Measurements from ENCODE around the gene DLG2. TPM values are rescaled to one million over a fixed set of nuclear protein-coding genes. Genes with fewer than 3 reads are reported as not detected.

The DLG2 gene
- total RNA-seq, 1 donor from 2014 or later: 2.1 TPM

DNA sequence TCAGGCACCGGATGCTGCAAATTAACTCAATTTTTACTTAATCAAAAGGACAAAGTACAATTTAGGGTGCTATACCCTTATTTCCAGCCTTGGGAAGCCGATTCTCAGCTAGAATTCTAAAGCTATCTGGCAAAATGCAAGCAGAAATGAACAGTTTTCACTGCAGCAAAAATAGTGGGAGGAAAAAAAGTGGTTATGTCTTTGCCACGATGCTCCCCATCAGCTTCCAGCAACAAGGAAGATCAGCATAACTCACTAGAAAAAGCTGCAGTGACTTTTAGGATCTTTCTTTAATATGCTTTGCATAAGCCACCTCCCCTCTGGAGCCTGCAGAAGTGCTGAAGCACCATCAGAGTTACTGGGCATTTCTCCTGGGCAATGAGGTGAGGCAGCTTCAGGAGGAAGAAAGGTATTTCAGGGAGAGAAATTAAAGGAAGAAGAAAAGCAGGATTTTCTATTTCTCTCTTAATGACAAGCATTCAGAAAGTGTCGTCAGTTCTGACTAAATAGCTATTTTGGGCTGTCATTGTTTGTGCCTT lies 702.9 kb downstream of the DLG2 start:
- no peak overlapping the region for H3K27ac Mint-ChIP-seq (ENCODE audit: unreplicated experiment)
- no peak overlapping the region for H3K4me3 Mint-ChIP-seq
- peaks cover 21% of the 10 kb centered on the region for H3K4me1 Mint-ChIP-seq
- H3K9me3 Mint-ChIP-seq: no peaks in the 10 kb centered on the region
- TF ChIP-seq, protein P1, sequence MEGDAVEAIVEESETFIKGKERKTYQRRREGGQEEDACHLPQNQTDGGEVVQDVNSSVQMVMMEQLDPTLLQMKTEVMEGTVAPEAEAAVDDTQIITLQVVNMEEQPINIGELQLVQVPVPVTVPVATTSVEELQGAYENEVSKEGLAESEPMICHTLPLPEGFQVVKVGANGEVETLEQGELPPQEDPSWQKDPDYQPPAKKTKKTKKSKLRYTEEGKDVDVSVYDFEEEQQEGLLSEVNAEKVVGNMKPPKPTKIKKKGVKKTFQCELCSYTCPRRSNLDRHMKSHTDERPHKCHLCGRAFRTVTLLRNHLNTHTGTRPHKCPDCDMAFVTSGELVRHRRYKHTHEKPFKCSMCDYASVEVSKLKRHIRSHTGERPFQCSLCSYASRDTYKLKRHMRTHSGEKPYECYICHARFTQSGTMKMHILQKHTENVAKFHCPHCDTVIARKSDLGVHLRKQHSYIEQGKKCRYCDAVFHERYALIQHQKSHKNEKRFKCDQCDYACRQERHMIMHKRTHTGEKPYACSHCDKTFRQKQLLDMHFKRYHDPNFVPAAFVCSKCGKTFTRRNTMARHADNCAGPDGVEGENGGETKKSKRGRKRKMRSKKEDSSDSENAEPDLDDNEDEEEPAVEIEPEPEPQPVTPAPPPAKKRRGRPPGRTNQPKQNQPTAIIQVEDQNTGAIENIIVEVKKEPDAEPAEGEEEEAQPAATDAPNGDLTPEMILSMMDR (conservative IDR thresholded peaks at IDR 0.05): no peak
- no peaks in the 10 kb centered on the region for H3K36me3 Mint-ChIP-seq (ENCODE audit: low read depth)
- no peak for DNase-seq (ENCODE audit: low read depth, low spot score)
- peaks cover 14% of the 10 kb centered on the region for H3K27me3 Mint-ChIP-seq (ENCODE audit: low read depth)

DNA sequence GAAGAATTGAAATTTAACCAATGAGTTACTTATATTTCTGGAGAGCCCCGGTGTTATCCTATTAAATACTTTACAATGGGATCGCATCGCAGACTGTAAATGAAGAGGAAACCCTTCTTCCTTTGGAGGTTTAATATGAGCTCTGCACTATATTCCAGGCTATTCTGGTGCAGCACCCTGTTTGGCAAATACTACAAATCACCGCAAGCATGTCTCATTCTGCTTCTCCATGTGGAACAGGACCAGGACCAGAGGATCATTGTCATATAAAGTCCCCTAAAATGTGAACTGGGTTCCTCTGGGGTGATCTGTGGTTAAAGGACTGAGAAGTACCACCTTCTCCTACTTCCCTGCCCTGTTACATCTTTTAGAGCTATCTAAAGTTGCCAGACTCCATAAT lies 703.7 kb downstream of the DLG2 start:
- H3K4me1 Mint-ChIP-seq: peaks cover 21% of the 10 kb centered on the region
- peaks cover 14% of the 10 kb centered on the region for H3K27me3 Mint-ChIP-seq (ENCODE audit: low read depth)
- TF ChIP-seq, protein P1 (conservative IDR thresholded peaks at IDR 0.05): no peak
- H3K9me3 Mint-ChIP-seq: no peaks in the 10 kb centered on the region
- H3K4me3 Mint-ChIP-seq: no peak overlapping the region
- H3K27ac Mint-ChIP-seq (ENCODE audit: unreplicated experiment): no peak overlapping the region
- no peaks in the 10 kb centered on the region for H3K36me3 Mint-ChIP-seq (ENCODE audit: low read depth)
- no peak for DNase-seq (ENCODE audit: low read depth, low spot score)

DNA sequence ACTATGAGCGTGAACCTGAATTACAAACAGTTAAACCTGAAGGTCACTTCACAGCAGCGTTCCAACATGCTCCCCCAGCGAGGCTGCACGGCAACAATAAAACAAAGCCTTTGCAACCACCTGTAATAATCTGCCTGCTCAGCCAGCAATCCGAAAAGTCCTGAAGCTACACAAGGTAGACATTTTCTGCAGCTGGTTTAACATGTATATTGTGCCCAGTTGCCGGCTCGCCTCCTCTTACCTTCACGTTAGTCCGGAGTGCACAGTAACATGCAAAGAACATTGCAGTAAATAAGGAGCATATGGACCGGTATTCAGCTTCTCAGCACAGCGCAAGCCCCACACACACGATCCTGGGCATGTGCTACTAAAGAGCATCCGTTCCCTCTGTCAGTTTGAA lies 704.3 kb downstream of the DLG2 start:
- no peaks in the 10 kb centered on the region for H3K36me3 Mint-ChIP-seq (ENCODE audit: low read depth)
- H3K4me3 Mint-ChIP-seq: peak overlapping the region; percentile 58
- peak overlapping the region; percentile 19 for H3K27ac Mint-ChIP-seq (ENCODE audit: unreplicated experiment)
- no peaks in the 10 kb centered on the region for H3K9me3 Mint-ChIP-seq
- H3K27me3 Mint-ChIP-seq (ENCODE audit: low read depth): peaks cover 14% of the 10 kb centered on the region
- DNase-seq (ENCODE audit: low read depth, low spot score): no peak
- H3K4me1 Mint-ChIP-seq: peaks cover 21% of the 10 kb centered on the region
- TF ChIP-seq, protein P1 (conservative IDR thresholded peaks at IDR 0.05): no peak

DNA sequence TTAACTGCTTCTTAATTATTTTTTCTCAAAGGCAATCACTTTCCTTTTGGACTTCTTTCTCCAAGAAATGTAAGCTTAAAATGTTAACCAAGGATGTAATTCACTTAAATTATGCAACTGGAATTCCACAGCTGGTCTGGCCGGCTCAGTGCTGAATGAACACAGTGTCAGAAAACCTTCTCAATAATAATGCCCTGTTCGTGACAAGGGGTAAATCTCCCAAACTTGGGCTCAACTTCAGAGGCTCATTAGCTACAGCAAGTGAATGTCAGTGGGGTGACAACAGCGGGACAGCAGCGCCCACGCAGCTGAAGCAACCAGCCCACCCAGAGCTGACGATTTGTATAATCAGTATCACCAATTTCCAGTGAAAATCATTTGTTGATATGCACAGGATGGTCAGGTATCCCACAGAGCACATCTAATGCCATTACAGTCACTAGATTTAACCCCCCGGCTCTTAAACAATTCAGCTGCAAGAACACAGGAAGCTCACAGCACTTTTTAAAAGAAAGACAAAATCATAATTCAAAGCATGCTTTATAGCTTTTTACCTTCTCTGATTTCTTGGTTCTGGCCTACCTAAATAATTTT lies 704.8 kb downstream of the DLG2 start:
- Mint-ChIP-seq H3K4me1 (peaks cover 21% of the 10 kb centered on the region), H3K36me3 (ENCODE audit: low read depth) (no peaks in the 10 kb centered on the region), H3K9me3 (no peaks in the 10 kb centered on the region), H3K27ac (ENCODE audit: unreplicated experiment) (peak overlapping the region; percentile 19), H3K4me3 (peak overlapping the region; percentile 58), H3K27me3 (ENCODE audit: low read depth) (peaks cover 14% of the 10 kb centered on the region)
- TF ChIP-seq, protein P1 (conservative IDR thresholded peaks at IDR 0.05): no peak
- DNase-seq (ENCODE audit: low read depth, low spot score): no peak

DNA sequence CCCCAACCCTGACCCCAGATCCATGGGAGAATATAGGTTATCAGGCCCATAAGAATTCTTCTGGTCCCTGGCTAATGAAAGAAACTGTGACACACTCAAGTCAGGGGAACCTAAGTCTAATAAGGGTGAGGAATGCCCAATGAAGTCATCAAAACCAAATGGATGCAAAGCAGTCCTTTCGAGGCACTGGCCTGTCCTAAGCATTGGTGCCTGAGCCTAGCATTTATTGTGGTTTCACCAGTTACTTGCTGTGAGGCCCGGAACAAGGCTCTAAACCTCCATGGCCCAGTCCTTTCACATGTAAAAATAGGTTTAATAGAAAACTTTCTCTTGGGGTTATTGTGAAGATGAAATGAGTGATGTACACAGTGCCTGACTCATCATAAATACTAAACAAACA lies 712.6 kb downstream of the DLG2 start:
- TF ChIP-seq, protein P1 (conservative IDR thresholded peaks at IDR 0.05): no peak
- Mint-ChIP-seq H3K4me1 (no peaks in the 10 kb centered on the region), H3K27ac (ENCODE audit: unreplicated experiment) (no peak overlapping the region), H3K27me3 (ENCODE audit: low read depth) (no peaks in the 10 kb centered on the region), H3K4me3 (no peak overlapping the region), H3K36me3 (ENCODE audit: low read depth) (no peaks in the 10 kb centered on the region), H3K9me3 (peaks cover 3% of the 10 kb centered on the region)
- DNase-seq (ENCODE audit: low read depth, low spot score): no peak
